ENCODE measurements around the gene RNF213.
"Not testable (repeated sequence)": the region's sequence is repeated elsewhere in the genome, so short reads cannot be mapped to it uniquely, and the experiment has no call there.

DNA sequence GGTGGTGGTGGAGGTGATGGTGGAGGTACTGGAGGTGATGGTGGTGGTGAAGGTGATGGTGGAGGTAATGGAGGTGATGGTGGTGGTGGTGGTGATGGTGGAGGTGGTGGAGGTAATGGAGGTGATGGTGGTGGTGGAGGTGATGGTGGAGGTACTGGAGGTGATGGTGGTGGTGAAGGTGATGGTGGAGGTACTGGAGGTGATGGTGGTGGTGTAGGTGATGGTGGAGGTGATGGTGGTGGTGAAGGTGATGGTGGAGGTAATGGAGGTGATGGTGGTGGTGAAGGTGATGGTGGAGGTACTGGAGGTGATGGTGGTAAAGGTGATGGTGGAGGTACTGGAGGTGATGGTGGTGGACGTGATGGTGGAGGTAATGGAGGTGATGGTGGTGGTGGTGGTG, 53.3 kb downstream of the RNF213 start:
- TF ChIP-seq, protein P1, sequence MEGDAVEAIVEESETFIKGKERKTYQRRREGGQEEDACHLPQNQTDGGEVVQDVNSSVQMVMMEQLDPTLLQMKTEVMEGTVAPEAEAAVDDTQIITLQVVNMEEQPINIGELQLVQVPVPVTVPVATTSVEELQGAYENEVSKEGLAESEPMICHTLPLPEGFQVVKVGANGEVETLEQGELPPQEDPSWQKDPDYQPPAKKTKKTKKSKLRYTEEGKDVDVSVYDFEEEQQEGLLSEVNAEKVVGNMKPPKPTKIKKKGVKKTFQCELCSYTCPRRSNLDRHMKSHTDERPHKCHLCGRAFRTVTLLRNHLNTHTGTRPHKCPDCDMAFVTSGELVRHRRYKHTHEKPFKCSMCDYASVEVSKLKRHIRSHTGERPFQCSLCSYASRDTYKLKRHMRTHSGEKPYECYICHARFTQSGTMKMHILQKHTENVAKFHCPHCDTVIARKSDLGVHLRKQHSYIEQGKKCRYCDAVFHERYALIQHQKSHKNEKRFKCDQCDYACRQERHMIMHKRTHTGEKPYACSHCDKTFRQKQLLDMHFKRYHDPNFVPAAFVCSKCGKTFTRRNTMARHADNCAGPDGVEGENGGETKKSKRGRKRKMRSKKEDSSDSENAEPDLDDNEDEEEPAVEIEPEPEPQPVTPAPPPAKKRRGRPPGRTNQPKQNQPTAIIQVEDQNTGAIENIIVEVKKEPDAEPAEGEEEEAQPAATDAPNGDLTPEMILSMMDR (IDR thresholded peaks at IDR 0.05 in 2 of 3, conservative IDR thresholded peaks at IDR 0.05 in 1 of 3; ENCODE audit: borderline replicate concordance in 1 of 3, insufficient read depth in 1 of 3, low read depth in 2 of 3, low read length in 2 of 3) = not testable (repeated sequence)
- not testable (repeated sequence) for TF ChIP-seq JUND (IDR thresholded peaks at IDR 0.05)
